Germinal center (tissue), 1 donor: ENCODE data around the gene PRKACG.
"Not testable (repeated sequence)": the region's sequence is repeated elsewhere in the genome, so short reads cannot be mapped to it uniquely, and the experiment has no call there.

Experiments used
- DNase-seq: peaks from one replicate; pipeline ENCODE4 v3.0.0; 2012; ENCODE audit warnings: mixed read lengths, low spot score

Gene PRKACG

DNA sequence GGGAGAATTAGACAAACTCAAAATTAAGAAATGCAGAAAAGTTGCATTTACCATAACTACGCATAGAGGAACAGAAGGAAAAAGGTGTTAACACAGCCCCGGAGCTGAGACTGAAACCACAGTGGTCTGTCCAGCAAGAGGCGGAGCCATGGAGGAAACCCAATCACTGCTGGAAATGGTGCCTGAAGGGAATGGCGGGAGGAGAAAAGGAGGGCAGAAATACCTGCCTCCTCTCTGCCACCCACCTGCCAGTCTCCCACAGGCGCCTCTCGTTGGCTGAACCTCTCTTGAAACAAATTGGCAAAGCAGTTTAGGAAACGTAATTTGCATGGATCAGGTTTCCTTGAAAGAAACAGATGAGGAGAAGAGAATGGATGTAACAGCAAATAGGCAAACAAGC is 9.7 kb upstream of the PRKACG start:
- no peak for DNase-seq

DNA sequence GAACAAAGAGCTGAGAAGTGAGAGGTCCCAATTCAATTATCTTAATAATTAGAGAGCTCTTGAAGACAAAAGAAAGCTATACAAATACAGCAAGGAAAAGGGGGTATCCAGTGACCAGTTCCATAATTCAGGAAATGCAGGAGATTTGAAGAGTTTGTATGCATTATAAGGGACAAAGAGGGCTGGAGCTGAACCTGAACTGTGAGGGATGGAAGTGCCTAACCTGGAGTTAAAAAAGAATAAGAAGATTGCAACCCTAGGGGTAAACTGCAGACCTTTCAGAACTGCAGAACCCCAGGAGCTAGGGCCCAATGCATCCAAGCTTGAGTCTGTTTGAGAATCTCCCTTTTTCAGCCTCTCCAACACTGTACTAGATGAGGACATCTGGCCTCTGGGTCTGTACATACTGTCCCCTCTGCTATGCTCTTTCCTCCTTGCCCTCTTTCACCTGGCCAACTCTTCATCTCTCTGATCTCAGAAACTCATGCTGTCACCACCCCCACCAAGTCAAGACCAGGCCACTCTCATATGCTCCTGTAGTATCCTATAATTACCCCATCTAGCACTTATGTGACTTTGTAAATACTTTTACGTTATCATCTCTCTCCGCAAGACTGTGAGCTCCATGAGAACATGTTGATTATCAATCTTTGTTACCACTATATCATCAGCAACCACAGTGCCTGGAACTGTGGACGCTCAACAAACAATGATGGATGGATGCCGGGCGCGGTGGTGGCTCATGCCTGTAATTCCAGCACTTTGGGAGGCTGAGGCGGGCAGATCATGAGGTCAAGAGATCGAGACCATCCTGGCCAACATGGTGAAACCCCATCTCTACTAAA is 6.6 kb upstream of the PRKACG start:
- DNase-seq: no peak

DNA sequence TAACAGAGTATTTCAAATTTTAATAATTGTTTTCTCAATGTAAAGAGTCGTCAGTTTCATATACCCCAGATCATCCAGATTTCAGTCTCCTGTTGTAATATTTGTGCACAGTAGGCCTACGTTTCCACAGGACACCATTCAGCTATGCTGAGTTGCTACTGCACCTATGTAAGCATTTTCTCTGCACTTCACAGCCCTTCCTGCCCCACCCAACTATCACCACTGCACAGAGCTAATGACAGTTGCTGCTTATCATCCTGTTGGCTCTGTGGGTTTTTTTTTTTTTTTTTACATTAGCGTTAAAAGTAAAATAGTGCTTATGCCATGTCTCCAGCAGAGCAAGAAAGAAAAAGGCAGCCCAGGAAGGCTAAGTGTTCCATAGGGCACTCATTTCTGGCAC is 5.9 kb upstream of the PRKACG start:
- DNase-seq: no peak

DNA sequence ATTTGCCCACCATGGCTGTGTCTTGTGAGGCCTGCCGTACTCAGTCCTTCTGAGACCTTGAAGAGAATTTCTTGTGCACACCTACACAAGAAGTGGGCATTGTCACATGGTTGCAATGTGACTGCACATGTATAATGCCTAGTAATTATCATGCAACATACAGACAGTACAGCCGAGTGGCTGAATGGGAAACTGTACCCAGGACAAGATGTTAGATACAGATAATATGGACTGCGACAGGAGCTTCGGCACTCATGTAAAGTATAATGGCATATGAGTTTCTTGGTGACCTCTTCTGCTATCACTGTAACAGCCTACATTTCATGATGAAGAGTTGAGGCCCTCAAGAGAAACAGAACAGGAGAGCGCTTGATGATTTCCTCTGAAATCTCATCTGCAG is 4.8 kb upstream of the PRKACG start:
- no peak for DNase-seq

DNA sequence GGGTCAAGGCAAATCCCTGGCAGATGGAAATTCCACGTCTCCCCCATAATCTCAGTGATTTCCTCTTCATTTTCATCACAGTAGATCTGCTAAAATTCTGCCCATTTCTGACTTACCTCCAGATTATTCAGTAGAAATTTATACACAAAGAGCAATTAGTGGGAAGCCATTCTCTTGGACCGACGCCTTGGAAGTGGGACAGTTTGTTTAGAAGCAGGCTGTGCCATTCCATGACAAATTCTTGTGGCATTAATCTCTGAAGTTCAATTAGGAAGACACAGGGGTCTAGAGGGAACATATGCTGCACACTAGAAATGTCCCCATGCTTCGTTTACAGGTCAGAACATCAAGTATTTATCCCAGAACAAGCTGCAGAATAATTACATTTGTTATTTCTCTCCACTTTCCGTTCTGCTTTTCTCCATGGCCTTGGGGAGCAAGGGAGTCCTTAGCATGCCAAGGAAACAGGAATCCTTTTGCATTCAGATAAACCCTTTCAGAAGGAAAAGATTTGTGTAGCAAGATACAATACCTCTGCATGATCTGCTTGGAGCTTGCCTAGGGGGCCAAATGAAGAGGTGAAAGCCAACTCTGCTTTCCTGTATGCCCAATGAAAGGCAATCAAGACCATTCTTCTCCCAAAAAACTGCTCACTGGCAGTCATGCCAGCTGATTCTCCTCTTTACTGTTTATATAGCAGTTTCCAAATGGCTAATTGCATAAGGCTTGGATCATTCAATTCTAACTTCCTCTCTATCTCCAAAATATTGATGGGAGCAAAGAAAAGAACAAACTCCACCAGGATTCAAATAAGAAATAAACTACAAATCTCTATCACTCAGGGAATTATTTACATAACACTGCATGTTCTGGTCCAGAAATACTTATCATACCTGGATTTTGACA is 2.5 kb upstream of the PRKACG start:
- no peak for DNase-seq

DNA sequence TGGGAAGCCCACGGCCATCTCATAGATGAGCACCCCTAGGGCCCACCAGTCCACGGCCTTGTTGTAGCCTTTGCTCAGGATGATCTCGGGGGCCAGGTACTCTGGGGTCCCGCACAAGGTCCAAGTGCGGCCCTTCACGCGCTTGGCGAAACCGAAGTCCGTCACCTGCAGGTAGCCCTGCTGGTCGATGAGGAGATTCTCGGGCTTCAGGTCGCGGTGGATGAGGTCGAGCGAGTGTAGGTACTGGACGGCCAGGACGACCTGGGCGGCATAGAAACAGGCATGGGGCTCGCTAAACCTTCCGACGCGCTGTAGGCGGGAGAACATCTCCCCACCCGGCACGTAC is 558 bp downstream of the PRKACG start:
- DNase-seq: no peak

DNA sequence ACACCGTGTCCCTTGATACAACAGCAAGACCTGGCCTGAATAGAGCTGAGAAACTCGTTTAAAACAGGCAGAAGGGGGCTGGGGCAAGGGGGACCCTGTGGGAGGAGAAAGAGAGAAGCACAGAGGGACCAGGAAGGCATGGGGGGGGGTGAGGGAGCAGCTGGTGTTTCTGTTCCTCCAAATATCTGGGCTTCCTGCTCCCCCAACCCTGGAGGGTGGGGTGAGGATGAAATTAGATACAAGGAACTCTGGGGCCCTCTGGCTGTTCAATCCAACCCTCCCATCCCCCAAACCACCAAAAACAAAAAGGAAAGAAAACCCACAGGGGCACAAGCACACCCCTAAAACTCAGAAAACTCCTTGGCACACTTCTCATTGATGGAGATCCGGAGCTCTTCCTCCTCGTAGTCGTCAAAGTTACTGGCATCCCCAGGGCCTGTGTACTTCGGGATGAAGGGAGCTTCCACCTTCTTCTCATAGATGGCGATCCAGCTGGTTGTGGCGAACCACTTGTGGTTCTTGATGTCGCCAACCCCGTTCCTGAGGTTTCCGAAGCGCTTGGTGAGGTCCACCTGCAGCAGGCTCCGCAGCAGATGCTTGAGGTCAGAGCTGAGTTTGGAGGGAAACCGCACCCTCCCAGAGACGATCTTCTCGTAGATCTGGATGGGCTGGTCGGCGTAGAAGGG is 1.1 kb downstream of the PRKACG start:
- DNase-seq: no peak

DNA sequence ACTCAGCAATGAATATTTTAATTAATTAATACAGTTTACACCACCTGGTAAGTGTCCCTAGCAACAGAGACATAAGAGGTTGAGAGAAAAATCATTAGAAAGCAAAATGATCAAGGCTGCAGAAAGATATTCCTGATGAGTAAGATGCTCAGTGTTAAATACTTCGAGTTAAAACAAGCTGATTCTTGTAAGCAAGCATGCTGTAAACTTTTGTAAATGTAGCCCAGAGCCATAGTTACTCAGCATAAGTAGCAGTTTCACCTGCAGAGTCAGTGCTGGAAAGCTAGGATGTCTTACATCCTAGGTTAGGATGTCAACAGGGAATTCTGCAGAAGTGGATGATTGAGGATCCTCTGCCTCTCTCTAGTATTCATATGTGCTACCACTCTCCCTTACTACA is 4.2 kb downstream of the PRKACG start:
- DNase-seq: no peak

DNA sequence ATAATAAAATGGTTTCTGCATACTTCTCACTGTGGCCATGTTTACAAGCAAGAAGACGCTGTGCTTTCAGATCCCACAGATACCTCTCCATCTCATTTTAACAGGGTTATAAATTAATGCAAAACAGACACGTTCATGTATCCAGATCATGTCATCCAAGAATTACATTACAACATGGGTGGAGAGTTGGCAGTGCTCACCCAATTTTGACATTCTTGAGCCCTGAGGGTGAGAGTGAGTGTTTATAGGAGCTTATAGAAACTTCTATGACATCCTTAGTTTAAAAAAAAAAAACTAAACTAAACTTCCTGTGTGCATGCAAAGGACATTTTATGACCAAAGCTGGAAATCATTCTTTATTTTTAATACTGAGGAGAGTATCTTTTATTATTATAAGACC is 9.1 kb downstream of the PRKACG start:
- DNase-seq: no peak

DNA sequence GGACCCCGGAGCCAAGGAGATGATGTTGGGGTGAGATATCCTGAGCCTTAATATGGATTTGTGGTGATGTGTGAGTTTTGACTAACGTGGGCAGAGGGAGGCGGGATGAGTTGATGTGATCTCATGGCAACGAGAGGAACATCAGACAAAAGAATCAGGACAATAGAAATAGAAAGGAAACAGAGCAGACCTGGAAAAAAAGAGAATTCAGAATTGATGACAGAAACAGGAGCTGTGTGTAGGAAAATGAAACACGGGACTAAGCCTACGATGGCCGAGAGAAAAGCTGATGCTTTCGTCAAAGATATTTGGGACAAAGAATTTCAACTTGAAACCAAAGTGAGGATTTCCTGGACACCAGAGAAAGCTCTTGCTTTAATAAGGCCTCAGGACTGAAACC is 10.9 kb downstream of the PRKACG start:
- no peak for DNase-seq

DNA sequence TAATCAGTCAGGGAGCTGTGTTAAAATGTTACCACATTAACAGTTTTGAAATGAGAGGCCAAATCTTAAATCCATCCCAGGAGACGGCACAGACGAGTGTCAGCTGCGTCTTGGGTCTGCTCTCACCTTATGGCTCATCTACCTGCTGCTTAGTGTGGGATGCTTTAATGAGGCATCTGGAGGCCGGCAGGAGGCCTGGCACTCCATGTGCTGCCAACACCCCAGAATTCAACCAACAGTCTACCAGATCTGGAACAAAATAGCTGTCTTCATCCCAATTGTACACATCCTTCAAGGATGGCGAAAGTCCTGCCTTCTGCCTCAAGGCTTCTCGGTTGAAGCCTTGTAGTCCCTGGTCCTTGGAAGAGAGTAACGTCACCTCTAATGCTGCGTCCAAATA is 12.0 kb downstream of the PRKACG start:
- DNase-seq: no peak

DNA sequence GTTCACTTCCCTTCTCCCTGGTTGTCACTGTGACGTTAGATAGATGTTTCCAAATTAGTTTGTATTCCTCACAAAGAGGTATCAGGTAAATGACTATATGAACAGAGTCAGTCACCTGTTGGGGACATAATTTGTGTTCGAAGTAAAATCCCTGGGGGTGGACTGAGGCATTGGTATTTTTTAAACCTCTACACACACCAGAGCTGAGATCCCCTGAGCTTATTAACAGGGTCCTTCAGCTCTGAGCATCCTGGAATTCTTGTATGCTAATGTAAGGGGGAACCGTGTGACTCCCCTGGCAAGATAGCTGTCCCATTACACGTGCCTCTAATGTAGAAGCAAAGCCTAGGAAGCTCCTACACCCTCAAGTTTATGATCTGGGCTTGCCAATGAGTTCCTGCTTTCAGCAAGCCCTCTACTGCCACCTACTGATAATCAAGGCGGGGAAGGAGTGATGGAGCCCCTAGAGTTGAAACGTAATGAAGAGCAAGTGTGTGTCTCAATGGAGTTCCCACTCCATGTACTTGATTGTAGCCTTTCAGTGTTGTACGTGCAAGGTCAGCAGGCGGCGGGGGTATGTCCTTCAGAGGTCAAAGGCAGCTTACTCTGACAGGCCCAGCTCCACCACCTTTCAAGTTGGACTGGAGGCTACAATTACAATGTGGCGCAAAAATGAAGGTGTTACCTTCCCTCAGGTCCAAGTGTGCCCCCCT is 14.4 kb downstream of the PRKACG start:
- DNase-seq: peak; percentile 71

DNA sequence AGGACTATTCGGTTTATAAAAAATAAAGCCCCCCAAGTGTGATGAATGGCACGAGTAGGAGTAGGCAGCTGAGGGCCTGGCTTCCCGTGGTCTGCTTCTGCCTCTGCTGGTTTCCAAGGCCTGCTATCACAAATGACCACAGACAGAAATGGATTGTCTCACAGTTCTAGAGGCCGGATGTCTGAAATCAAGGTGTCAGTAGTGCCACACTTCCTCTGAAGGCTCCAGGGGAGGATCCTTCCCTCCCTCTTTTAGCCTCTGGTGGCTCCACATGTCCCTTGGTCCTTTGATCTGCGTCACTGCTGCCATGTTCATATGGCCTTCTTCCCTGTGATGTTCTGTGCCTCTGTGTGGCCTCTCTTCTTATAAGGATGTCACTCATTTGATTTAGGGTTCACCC is 15.1 kb downstream of the PRKACG start:
- DNase-seq: no peak

DNA sequence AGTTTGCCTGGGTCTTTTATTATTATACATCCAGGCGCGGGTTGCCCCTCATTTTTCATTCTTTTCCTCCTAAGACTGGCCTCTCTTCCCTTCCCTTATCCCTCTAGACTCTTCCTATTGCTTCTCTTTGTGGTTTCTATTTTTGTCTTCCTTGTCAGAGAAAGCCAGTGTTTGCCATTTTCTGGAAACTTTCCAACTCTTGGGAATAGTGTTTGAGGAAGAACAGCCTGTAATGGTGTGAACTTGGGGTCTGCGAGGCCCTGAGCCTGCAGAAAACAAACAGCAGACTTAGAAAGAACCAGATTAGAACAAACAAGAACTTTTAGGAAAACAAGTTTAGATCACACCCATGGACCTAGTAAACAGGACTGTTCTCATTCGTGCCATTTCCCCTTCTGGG is 15.5 kb downstream of the PRKACG start:
- DNase-seq: no peak

DNA sequence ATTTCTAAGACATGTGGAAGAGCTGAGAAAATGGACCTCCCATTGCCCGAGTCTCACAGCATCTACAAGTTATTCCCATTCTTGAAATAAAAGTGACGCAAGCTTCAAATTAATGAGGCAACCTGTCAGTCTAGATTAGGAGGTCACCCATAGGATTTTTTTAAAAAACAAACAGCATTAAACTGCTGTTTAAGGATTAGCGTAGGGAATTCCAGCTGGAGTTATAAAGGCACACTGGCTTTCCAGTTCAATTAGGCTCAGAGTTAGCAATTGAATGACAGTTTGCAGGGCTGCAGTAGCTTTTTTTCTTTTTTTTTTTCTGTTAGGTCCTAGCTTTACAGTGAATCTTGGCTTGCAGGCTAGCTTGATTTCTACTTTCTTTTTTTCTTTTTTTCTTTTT is 16.2 kb downstream of the PRKACG start:
- DNase-seq: no peak

DNA sequence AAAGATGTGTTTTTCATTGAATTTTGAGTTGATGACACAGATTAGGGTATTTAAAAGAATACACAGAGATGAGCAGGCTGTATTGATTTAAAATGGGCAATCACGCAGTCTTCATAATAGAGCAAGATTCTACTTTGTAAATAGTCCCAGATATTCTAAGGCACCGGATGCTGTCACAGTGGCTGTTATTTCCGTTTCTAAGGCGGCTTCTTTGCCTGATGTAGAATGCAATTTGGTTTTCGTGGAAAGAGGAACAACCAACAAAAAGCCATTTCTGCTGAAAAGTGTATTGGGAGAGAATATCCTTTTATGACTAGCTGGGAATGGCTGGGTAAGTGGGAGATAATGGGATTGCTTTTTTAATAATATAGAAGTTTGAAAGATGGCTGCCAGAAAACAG is 17.5 kb downstream of the PRKACG start:
- DNase-seq: no peak

DNA sequence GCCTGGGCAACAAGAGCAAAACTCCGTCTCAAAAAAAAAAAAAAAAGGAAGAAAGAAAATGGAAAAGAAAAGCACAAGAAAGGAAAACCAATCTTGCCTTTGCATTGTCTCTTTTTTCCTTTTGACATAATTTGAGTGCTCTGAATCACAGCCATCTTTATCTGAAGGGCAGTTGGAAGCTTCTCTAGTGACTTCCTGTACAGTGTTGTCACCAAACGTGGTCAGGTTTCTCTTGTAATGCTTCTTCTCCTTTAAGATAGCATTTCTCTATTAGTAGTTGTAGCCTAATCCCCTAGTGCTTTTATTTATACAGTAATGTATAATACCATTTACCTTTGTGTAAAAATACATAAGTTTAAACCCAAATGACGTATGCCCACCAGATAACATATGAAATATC is 18.1 kb downstream of the PRKACG start:
- DNase-seq: no peak

DNA sequence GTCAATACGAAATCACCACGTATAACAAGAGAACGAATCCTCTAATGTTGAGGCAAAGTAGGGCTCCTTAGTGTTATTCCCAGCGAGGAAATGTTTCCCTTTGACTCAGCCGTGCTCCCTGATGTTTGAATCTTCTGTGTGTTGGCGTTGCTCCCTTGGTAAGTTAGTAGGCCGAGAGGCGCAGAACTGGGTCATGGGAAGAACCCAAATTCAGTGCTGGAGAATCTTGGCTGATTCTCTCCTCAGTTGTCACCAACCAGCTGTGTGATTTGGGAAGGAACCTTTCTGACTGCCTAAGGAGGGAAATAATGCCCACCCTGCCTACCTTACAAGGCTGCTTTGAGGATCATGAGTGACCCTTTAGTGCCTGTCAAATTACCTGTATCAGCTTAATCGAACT is 22.5 kb downstream of the PRKACG start:
- DNase-seq: no peak

DNA sequence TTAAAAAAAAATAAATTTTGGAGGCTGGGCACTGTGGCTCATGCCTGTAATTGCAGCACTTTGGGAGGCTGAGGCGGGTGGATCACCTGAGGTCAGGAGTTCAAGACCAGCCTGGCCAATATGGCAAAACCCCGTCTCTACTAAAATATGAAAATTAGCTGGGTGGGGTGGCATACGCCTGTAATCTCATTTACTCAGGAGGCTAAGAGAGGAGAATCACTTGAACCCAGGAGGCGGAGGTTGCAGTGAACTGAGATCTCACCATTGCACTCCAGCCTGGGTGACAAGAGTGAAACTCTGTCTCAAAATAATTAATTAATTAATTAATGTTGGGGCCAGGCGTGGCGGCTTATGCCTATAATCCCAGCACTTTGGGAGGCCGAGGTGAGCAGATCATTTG is 27.0 kb downstream of the PRKACG start:
- not testable (repeated sequence) for DNase-seq

DNA sequence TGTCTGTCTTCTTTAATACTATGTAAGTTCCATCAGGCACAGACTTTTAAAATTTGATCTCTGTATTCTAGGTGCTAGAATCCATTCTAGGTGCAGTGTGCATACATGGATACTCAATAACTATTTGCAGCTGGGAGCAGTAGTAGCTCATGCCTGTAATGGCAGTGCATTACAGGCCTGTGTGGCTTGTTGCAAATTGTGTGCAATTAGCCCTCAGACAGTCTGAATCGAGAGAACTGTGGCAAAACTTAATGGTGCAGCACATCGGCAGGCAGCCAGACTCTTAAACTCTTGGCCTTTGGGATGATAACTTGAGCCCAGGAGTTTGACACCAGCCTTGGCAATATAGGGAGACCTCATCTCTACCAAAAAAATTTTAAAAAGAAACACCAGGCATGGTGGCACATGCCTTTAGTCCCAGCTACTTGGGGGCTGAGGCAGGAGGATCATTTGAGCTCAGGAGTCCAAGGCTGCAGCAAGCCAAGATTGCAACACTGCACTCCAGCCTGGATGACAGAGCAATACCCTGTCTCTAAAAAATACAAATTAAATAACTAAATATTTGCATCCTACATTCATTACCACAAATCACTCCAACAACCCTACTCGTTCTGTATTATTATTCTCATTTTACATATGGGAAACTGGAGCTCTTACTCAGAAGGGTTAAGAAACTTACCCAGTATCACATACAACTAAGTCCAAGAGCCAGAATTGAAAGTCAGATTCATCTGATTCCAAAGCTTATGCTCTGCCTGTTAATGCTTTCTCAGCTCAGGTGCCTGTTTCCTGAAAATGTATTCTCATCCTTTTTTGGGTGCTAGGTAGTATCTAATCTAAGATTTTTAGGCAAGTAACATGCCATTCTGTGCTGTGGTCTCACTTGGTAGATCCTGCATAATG is 30.1 kb downstream of the PRKACG start:
- no peak for DNase-seq

DNA sequence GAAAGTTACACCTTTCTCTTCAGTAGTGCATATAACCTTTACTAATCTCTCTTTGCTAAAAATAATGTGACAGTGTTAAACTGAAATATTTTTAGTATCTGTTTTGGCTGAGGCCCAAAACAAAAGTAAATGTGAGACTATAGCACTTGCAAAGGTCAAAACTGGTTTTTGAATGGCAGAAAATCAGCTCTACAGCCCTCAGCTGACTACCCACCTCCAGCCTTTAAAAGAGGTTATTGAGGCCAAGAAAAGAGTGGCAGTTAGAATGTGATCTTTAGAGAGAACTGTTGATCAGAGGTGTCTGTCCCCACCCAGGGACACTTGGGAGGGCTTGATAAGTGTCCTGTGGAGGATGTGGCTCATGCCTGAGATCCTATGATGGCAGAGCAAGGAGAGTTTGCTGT is 30.9 kb downstream of the PRKACG start:
- no peak for DNase-seq
